Erythroblast (primary cell): Measurements from ENCODE around the gene SPATA6.

Experiments
- GATA1 ChIP-seq: IDR thresholded peaks from 2 replicates; pipeline ENCODE4 v1.6.1; 2011; ENCODE audit warnings: low read depth, mild to moderate bottlenecking, control low read depth, low read length, moderate library complexity
- POLR2A ChIP-seq: IDR thresholded peaks from 2 replicates; pipeline ENCODE4 v1.6.1; 2011; ENCODE audit warnings: mild to moderate bottlenecking, low read length

DNA sequence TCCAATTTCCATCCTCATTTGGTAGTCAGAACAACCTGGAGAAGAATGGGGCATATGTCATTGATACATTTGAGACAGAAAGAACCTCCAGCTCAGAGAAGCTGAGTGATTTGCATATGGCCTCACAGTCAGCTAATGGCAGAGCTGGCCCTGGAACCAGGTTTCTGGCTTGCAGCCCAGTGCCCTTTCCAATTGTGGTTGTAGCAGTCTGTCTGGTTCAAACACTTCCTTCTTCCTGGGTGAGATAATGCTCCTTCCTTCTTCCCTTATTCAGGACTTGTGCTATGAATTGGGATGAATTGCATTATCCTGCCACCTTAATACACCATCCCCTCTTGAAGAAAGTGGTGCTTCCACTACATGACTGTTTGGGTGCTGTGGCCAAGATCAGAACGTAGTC is 225.3 kb downstream of the SPATA6 start:
- TF ChIP-seq POLR2A = no peak
- no peak for TF ChIP-seq GATA1
